ENCODE results near the gene NFE2. TPM values are rescaled to one million over a fixed set of nuclear protein-coding genes. Genes with fewer than 3 reads are reported as not detected.
"Not testable (repeated sequence)": the region's sequence is repeated elsewhere in the genome, so short reads cannot be mapped to it uniquely, and the experiment has no call there.

The NFE2 gene
- total RNA-seq, 1 donor from 2014 or later = 0.71 TPM

GRCh38 chr12:54321363-54321762, 20.5 kb upstream of the NFE2 start:
- Histone ChIP-seq H3K9me3 (replicated peaks) (no peaks in the 10 kb centered on the region), H3K27ac (replicated peaks) (no peak overlapping the region), H3K4me1 (peaks cover 17% of the 10 kb centered on the region), H3K36me3 (no peaks in the 10 kb centered on the region), H3K27me3 (ENCODE audit: low read depth) (no peaks in the 10 kb centered on the region), H3K4me3 (no peak overlapping the region)
- intact Hi-C loops (cut with micrococcal nuclease) = no loop called here
- TF ChIP-seq, protein P1, sequence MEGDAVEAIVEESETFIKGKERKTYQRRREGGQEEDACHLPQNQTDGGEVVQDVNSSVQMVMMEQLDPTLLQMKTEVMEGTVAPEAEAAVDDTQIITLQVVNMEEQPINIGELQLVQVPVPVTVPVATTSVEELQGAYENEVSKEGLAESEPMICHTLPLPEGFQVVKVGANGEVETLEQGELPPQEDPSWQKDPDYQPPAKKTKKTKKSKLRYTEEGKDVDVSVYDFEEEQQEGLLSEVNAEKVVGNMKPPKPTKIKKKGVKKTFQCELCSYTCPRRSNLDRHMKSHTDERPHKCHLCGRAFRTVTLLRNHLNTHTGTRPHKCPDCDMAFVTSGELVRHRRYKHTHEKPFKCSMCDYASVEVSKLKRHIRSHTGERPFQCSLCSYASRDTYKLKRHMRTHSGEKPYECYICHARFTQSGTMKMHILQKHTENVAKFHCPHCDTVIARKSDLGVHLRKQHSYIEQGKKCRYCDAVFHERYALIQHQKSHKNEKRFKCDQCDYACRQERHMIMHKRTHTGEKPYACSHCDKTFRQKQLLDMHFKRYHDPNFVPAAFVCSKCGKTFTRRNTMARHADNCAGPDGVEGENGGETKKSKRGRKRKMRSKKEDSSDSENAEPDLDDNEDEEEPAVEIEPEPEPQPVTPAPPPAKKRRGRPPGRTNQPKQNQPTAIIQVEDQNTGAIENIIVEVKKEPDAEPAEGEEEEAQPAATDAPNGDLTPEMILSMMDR (IDR thresholded peaks at IDR 0.05; ENCODE audit: borderline replicate concordance) = no peak
- DNase-seq = no peak

- H3K4me1 ChIP-seq; H3K4me3 ChIP-seq; intact Hi-C loops (cut with micrococcal nuclease); DNase-seq; H3K9me3 ChIP-seq (replicated peaks); H3K27ac ChIP-seq (replicated peaks); H3K27me3 ChIP-seq (ENCODE audit: low read depth); H3K36me3 ChIP-seq: not testable (repeated sequence)
These were observed 11.5 kb upstream of the NFE2 start for GRCh38 chr12:54312309-54312708.

- intact Hi-C loops (cut with micrococcal nuclease) = no loop called here
- Histone ChIP-seq H3K9me3 (replicated peaks) (no peaks in the 10 kb centered on the region), H3K36me3 (no peaks in the 10 kb centered on the region), H3K4me1 (no peaks in the 10 kb centered on the region), H3K4me3 (no peak overlapping the region), H3K27ac (replicated peaks) (no peak overlapping the region), H3K27me3 (ENCODE audit: low read depth) (no peaks in the 10 kb centered on the region)
- no peak for DNase-seq
- TF ChIP-seq, protein P1 (IDR thresholded peaks at IDR 0.05; ENCODE audit: borderline replicate concordance) = no peak
These were observed 10.2 kb upstream of the NFE2 start for GRCh38 chr12:54311051-54311450.

DNA sequence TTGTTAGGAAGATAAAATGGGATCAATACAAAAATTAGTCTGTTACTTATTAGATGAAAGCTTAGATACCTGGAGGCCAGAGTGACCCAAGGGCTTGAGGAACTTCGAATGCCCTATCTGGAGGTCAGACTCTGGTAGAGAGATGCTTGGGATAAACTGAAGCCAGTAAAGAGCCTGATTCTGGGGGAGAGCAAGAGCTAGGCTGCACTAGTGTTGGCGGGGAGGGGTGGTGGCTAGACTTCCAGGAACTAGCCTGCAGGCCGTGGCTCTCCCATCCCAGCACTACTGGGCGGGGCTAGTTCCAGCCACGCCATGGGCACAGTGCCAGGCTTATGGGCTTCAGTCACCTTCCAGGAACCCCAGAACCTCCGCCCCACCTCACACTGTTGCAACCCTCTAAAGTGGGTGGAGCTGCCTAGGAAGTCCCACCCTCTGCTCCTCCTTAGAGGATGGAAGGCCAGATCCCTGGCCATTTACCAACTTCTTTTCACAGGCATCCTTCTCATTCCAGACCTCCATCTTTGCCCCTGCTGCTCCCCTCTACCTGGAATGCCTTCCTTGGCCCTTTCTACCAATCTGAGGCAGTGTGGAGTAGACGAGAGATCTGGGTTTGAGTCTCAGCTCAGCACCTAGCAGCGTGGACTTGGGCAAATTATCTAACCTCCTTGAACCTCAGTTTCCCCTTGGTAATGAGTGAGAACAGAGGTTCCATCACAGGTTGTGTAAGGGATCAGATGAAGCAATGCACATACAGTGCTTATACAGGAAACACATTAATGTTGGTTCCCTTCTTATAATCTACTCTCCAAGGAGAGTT, 6.3 kb upstream of the NFE2 start:
- TF ChIP-seq, protein P1 (IDR thresholded peaks at IDR 0.05; ENCODE audit: borderline replicate concordance) = no peak
- Histone ChIP-seq H3K4me1 (peaks cover 9% of the 10 kb centered on the region), H3K36me3 (no peaks in the 10 kb centered on the region), H3K9me3 (replicated peaks) (no peaks in the 10 kb centered on the region), H3K4me3 (no peak overlapping the region), H3K27me3 (ENCODE audit: low read depth) (peaks cover 12% of the 10 kb centered on the region), H3K27ac (replicated peaks) (no peak overlapping the region)
- intact Hi-C loops (cut with micrococcal nuclease) = no loop called here
- DNase-seq = peak; percentile 79

DNA sequence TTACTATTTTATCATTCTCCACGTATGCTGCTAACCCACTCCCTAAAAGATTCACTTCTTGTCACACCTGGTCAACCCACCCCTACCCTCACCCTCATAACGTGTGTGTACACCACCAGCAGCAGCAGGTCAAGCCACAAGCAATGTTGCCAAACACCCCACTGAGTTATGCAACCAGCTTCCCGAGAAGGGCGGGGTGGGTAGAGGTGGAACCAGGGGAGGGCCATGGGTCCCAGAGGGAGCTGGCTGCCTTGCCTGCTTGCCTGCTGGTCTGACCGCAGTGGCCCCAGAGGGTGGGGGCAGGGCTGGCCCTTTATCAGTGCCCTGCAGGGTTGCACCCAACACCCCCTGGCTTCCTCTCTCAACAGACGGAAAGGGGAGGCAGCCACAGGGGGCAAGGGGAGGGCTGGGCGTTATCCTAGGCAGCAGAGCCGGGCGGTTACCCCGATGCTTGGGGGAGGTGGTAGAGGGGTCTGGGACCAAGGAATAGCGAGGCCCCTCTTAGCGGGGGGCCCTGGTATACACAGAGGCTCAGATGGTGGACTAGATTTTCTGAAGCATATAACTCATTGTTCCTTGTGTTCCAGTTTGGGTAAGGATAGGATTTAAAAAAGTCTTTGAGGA, 3.5 kb upstream of the NFE2 start:
- TF ChIP-seq, protein P1 (IDR thresholded peaks at IDR 0.05; ENCODE audit: borderline replicate concordance) = no peak
- Histone ChIP-seq H3K27me3 (ENCODE audit: low read depth) (peaks cover 39% of the 10 kb centered on the region), H3K36me3 (no peaks in the 10 kb centered on the region), H3K4me1 (peaks cover 17% of the 10 kb centered on the region), H3K27ac (replicated peaks) (no peak overlapping the region), H3K4me3 (peak overlapping the region; percentile 19), H3K9me3 (replicated peaks) (no peaks in the 10 kb centered on the region)
- intact Hi-C loops (cut with micrococcal nuclease) = no loop called here
- peak; percentile 71 for DNase-seq

GRCh38 chr12:54303640-54304039, 2.8 kb upstream of the NFE2 start:
- no peak overlapping the region for H3K4me3 ChIP-seq
- no peak overlapping the region for H3K27ac ChIP-seq (replicated peaks)
- intact Hi-C loops (cut with micrococcal nuclease) = no loop called here

More at GRCh38 chr12:54303640-54304039, 2.8 kb upstream of the NFE2 start:
- Histone ChIP-seq H3K4me1 (peaks cover 17% of the 10 kb centered on the region), H3K36me3 (no peaks in the 10 kb centered on the region), H3K9me3 (replicated peaks) (no peaks in the 10 kb centered on the region), H3K27me3 (ENCODE audit: low read depth) (peaks cover 46% of the 10 kb centered on the region)
- DNase-seq = no peak
- TF ChIP-seq, protein P1 (IDR thresholded peaks at IDR 0.05; ENCODE audit: borderline replicate concordance) = no peak
